Adrenal gland (tissue), 12 donors: ENCODE data around the gene LRFN2. TPM values are rescaled to one million over a fixed set of nuclear protein-coding genes. Genes with fewer than 3 reads are reported as not detected.

Experiments
- DNase-seq, 7 donors: peaks; one replicate each; pipeline ENCODE4 v3.0.0-alpha.2; 2019 to 2020
- H3K27ac ChIP-seq, 5 donors: fragments of 200-600 bp; sonication (generic) in 4 of 5; 1 replicate in 3 of 5; 2 replicates in 2 of 5; pipeline versions ENCODE4 v1.5.1 to v1.8.0; 2016 to 2020; ENCODE audit warnings: mild to moderate bottlenecking in 1 of 5
- H3K27me3 ChIP-seq: fragments of 200-600 bp; 2 replicates; pipeline ENCODE4 v1.8.0; 2021
- H3K36me3 ChIP-seq, 2 donors: fragments of 200-600 bp; replicated peaks in 1 of 2; 1 replicate in 1 of 2; 2 replicates in 1 of 2; pipeline versions ENCODE4 v1.5.1 to v1.8.0; 2018 to 2022
- H3K4me1 ChIP-seq, 2 donors: fragments of 200-600 bp; replicated peaks in 1 of 2; 1 replicate in 1 of 2; 2 replicates in 1 of 2; pipeline versions ENCODE4 v1.5.1 to v1.8.0; 2018 to 2021
- H3K4me3 ChIP-seq, 4 donors: fragments of 200-600 bp; sonication (generic) in 3 of 4; one replicate each; pipeline ENCODE4 v1.5.1; 2016 to 2018
- H3K9me3 ChIP-seq, 3 donors: fragments of 200-600 bp; sonication (generic) in 1 of 3; replicated peaks in 1 of 3; 1 replicate in 2 of 3; 2 replicates in 1 of 3; pipeline versions ENCODE4 v1.5.1 to v1.8.0; 2016 to 2021
- POLR2A ChIP-seq, 2 donors: fragments of 450-650 bp; IDR thresholded peaks; one replicate each; pipeline ENCODE4 v1.6.1; 2017; ENCODE audit warnings: antibody characterized with exemption in 2 of 2, mild to moderate bottlenecking in 2 of 2, moderate library complexity in 1 of 2
- WGBS, 4 donors: extraction: QIAGEN DNeasy Blood & Tissue Kit in 2 of 4; methylation state at CpG; one replicate each; pipeline versions ENCODE4 v1.1.5 to v1.1.7; 2013 to 2017; 5-methylcytosine and 5-hydroxymethylcytosine counted together
- intact Hi-C, 2 donors: fragments of 100-400 bp; cut with DNase I; formaldehyde crosslinking; loops; one replicate each; pipeline versions ENCODE4 v1.14.1 to v1.15.0; 2022 to 2023
- polyA plus RNA-seq, 3 donors: library from polyadenylated mRNA; stranded (reverse); fragments of 200-250 nt in 2 of 3; fragments of 350-450 nt in 1 of 3; fragmentation: Illumina TruSeq in 1 of 3; extraction: RNeasy Lipid Tissue Mini Kit (QIAGEN cat#74804) in 1 of 3; gene quantifications; one replicate each; pipeline ENCODE4 v1.2.3, GENCODE V29; 2013 to 2014
- total RNA-seq, 9 donors: library from RNA; depleted of rRNA in 4 of 9; stranded (reverse); fragments of >200 nt in 4 of 9; fragments of 120-200 nt in 1 of 9; fragmentation: NEBNext Ultra II Directional in 1 of 9; extraction: Animal tissue kit (Norgen Biotek cat#: 25700) in 1 of 9; gene quantifications; one replicate each; pipeline versions ENCODE4 v1.1.0 to v1.2.4, GENCODE V29; 2013 to 2023
- TF ChIP-seq, protein P1 (sequence below), 6 experiments: fragments of 450-650 bp in 4 of 6; fragments of 200-600 bp in 2 of 6; sonication (generic) in 1 of 6; IDR thresholded peaks; 1 replicate in 5 of 6; 2 replicates in 1 of 6; pipeline versions ENCODE4 v1.5.1 to v1.8.0; 2016 to 2021; ENCODE audit warnings: antibody characterized with exemption in 6 of 6, mild to moderate bottlenecking in 2 of 6, moderate library complexity in 1 of 6
- donor health status: healthy with polysubstance abuse.
- donor health status: Bipolar disorder and iron deficiency.
- donor health status: DM: yes; HTN: yes; CAD: no.
- donor health status: DM: no; HTN: no; CAD: no.
- donor health status: DM: no; HTN: no; CAD: no.
- donor health status: DM: yes; HTN: yes; CAD: no.

Gene LRFN2
- total and polyA plus RNA-seq, 12 donors, result 0.03 to 0.74 (median 0.16) TPM; not detected in 3

DNA sequence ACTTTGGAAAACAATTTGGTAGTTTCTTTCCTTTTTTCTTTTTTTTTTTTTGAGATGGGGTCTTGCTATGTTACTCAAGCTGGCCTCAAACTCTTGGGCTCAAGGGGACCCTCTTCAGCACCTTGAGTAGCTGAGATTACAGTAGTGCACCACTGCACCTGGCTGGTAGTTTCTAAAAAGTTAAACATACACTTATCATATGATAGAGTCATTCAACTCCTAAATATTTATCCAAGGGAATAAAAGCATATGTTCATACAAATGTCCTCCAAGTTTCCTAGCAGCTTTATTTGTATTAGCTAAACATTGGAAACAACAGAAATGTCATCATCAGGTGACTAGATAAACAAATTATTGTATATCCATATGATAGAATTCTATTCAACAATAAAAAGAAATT is 213.9 kb downstream of the LRFN2 start:
- no peak for DNase-seq
- TF ChIP-seq, protein P1, sequence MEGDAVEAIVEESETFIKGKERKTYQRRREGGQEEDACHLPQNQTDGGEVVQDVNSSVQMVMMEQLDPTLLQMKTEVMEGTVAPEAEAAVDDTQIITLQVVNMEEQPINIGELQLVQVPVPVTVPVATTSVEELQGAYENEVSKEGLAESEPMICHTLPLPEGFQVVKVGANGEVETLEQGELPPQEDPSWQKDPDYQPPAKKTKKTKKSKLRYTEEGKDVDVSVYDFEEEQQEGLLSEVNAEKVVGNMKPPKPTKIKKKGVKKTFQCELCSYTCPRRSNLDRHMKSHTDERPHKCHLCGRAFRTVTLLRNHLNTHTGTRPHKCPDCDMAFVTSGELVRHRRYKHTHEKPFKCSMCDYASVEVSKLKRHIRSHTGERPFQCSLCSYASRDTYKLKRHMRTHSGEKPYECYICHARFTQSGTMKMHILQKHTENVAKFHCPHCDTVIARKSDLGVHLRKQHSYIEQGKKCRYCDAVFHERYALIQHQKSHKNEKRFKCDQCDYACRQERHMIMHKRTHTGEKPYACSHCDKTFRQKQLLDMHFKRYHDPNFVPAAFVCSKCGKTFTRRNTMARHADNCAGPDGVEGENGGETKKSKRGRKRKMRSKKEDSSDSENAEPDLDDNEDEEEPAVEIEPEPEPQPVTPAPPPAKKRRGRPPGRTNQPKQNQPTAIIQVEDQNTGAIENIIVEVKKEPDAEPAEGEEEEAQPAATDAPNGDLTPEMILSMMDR (IDR thresholded peaks at IDR 0.05), result no peak
- no peak for TF ChIP-seq POLR2A (IDR thresholded peaks at IDR 0.05)
- intact Hi-C loops, result no loop called here
- Histone ChIP-seq H3K27me3 (peaks cover 4% of the 10 kb centered on the region), H3K4me1 (no peaks in the 10 kb centered on the region), H3K36me3 (no peaks in the 10 kb centered on the region), H3K9me3 (peaks cover 0 to 6% (median 0%) of the 10 kb centered on the region in 3 donors), H3K27ac (no peak overlapping the region), H3K4me3 (no peak overlapping the region)

DNA sequence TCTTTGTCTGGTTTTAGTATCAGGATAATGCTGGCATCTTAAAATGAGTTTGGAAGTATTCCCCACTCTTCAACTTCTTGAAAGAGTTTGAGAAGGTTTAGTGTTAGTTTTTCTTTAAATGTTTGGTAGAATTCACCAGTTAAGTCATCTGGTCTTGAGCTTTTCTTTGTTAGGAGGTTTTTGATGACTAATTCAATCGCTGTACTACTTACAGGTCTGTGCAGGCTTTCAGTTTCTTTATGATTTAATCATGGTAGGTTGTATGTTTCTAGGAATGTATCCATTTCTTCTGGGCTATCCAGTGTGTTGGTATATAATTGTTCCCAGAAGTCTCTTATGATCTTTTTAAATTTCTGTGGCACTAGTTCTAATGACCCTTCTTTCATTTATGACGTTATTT is 215.5 kb downstream of the LRFN2 start:
- WGBS, 4 donors, result 66 to 82% (median 72%) methylated on average over 2 of the region's 2 CpGs
- TF ChIP-seq, protein P1 (IDR thresholded peaks at IDR 0.05), result no peak
- no peak for TF ChIP-seq POLR2A (IDR thresholded peaks at IDR 0.05)

DNA sequence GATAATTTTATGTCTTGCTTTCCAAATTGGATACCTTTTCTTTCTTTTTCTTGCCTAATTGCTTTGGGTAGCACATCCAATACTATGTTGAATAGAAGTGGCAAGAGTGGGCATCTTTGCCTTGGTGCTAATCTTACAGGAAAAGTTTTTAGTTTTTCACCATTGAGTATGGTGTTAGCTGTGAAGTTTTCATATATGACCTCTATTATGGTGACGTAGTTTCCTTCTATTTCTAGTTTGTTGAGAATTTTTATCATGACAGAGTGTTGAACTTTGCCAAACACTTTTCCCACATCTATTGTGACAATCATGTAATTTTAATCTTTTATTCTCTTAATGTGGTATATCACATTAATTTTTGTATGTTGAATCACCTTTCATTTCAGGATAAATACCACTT is 216.1 kb downstream of the LRFN2 start:
- intact Hi-C loops, result no loop called here
- TF ChIP-seq, protein P1 (IDR thresholded peaks at IDR 0.05), result no peak
- TF ChIP-seq POLR2A (IDR thresholded peaks at IDR 0.05), result no peak
- DNase-seq, result no peak

More for the DNA sequence above, 215.5 kb downstream of the LRFN2 start:
- Histone ChIP-seq H3K4me1 (no peaks in the 10 kb centered on the region), H3K4me3 (no peak overlapping the region), H3K27me3 (peaks cover 4% of the 10 kb centered on the region), H3K36me3 (no peaks in the 10 kb centered on the region), H3K27ac (no peak overlapping the region), H3K9me3 (peaks cover 0 to 6% (median 0%) of the 10 kb centered on the region in 3 donors)
- DNase-seq, result no peak
- intact Hi-C loops, result no loop called here

DNA sequence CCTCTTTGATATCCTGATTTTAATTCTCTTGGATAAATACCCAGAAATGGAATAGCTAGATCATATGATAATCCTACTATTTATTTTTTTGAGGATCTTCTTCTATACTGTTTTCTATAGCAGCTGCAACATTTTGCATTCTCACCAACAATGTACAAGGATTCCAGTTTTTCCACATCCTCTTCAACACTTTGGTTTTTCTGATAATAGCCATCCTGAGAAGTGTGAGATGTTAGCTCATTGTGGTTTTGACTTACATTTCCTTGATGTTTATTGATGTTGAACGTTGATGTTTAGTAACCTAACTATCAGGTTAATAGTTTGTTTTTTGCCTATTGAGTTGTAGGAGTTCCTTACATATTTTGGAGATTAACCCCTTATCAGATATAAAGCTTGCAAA is 217.3 kb downstream of the LRFN2 start:
- no peak for DNase-seq
- TF ChIP-seq, protein P1 (IDR thresholded peaks at IDR 0.05), result no peak
- TF ChIP-seq POLR2A (IDR thresholded peaks at IDR 0.05), result no peak
- Histone ChIP-seq H3K4me1 (no peaks in the 10 kb centered on the region), H3K36me3 (no peaks in the 10 kb centered on the region), H3K27me3 (peaks cover 4% of the 10 kb centered on the region), H3K27ac (no peak overlapping the region), H3K9me3 (peaks cover 0 to 6% (median 3%) of the 10 kb centered on the region in 3 donors), H3K4me3 (no peak overlapping the region)
- WGBS, 4 donors, result 23 to 54% (median 39%) methylated on average over 1 of the region's 1 CpG
- intact Hi-C loops, result no loop called here

More for the DNA sequence above, 216.1 kb downstream of the LRFN2 start:
- 84 to 93% (median 88%) methylated on average over 1 of the region's 1 CpG for WGBS, 4 donors
- Histone ChIP-seq H3K4me3 (no peak overlapping the region), H3K27ac (no peak overlapping the region), H3K36me3 (no peaks in the 10 kb centered on the region), H3K9me3 (peaks cover 0 to 6% (median 2%) of the 10 kb centered on the region in 3 donors), H3K27me3 (peaks cover 4% of the 10 kb centered on the region), H3K4me1 (no peaks in the 10 kb centered on the region)
